Globus pallidus (tissue), 1 donor: ENCODE data around the gene TNS4.

Experiments
- DNase-seq: peaks from one replicate; pipeline ENCODE4 v3.0.0-alpha.2; 2015; ENCODE audit warnings: low spot score

Gene TNS4

GRCh38 chr17:40433551-40434415 lies 67.6 kb downstream of the TNS4 start:
- no peak for DNase-seq

DNA sequence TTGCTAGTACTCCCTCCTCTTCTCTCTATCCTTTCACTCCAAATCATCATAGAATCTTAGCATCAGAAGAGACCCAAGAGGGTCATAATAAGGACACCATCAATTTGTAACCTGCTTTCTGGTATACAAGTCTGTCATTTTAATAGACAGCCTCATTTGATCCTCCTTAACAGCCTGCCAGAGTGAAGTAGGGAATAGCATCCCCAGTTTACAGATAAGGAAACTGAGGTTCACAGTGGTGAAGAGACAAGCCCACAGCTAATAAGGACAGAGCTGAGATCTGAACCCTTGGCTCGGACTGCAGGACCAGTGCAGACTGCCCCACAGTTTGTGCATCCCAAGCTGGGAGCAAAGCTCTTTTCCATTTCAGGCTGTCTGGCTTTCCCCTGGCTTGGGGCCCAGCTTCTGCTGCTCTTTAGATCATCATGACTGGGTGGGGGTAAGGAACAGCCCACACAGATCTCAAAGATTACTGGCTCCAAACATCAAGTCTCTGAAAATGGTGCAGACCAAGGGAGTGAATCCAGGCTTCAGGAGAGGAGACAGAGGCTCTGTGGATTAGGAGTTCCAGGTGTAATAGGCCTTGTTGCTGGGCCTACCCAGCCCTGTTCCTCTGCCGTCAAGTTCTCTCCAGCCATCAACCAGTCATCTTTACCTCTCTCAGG lies 68.4 kb downstream of the TNS4 start:
- DNase-seq = no peak

DNA sequence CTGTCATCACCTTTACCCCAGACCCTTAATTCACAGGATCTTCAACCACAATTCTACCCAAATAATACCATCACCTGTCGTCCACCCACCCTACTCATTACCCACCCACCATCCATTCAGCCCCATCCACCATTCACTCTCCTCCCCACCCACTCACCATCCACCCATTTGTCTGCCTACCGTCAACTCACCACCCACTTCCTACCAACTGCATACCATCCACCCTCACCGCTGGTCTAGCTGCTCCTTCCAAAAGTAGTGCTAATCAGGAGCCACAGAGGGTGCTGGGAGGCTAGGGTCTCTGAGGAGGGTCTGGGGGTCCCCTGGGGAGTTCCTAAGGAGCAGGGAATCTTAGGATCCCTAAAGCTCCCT lies 70.2 kb downstream of the TNS4 start:
- no peak for DNase-seq

DNA sequence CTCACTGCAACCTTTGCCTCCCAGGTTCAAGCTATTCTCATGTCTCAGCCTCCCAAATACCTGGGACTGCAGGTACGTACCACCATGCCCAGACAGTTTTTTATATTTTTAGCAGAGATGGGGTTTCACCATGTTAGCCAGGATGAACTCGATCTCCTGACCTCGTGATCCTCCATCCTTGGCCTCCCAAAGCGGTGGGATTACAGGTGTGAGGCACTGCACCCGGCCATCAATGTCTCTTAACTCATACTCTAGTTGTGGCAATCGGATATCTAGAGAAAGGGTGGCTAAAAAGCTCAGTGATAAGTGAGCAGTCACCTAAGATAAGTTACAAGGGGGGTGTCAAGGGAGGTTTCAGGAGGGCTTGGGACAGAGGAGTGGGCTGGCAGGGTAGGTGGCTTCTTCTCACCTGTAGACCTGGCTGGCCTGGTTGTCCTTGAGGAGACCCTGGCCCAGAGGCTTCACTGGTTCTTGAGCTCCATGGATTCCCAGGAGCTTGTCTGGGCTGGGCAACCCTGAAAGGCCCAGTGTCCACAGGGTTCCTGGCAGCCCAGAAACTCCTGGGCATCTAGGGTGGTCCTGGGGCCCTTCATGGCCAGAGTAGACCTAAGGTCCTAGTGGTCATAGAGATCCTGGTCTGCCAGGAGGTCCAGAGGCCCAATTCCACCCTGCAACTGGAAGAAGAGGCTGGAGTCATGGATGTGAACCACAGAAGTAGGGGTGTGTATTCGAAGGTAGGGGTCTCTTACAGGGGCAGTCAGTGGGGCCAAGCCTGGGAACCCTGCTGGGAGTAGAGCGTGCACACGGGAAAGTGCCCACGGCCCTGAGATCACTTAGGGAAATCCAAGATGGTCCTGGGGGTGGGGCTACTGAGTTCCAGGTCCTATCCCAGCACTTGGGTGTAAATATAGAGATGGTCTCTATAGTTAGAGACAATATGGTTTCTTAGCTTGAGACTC lies 70.9 kb downstream of the TNS4 start:
- no peak for DNase-seq

GRCh38 chr17:40427002-40427491 lies 74.4 kb downstream of the TNS4 start:
- DNase-seq = no peak
